HG02763 (cell line): ENCODE data around the gene CPZ.
"Not testable (repeated sequence)": the region's sequence is repeated elsewhere in the genome, so short reads cannot be mapped to it uniquely, and the experiment has no call there.

Source experiments
- ATAC-seq: cut with Tn5 transposase; IDR thresholded peaks from one replicate; pipeline ENCODE4 v1.9.1; 2021; ENCODE audit warnings: mild to moderate bottlenecking, moderate library complexity; ENCODE audit not compliant: unreplicated experiment

Gene CPZ

DNA sequence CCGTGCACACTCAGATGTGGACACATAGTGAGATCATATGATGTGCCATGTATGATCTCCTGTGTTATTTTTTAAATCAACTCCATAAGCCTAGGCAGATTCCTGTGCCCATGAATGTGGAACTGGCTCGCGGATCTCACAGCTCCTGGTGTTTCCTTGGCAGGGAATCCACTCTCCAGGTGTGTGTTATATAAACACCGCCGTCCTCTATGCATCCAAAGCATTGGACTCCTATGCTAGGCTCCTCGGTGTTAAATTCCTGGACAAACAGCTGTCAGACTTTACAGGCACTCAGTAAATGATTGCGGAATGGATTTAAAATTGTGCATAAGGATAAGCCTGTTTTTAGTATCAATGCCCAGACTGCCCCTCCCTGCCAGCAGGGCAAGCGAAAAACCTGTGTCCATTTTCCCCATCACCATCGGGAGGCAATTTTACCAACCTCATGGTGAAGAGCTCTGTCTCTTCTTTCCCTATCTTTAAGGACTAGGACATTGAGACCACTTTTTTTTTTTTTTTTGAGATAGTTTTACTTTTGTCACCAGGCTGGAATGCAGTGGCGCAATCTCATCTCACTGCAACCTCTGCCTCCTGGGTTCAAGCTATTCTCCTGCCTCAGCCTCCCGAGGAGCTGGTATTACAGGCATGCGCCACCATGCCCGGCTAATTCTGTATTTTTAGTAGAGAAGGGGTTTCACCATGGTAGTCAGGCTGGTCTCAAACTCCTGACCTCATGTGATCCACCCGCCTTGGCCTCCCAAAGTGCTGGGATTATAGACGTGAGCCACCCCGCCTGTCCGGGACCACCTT, 36.0 kb upstream of the CPZ start:
- ATAC-seq, result no peak

DNA sequence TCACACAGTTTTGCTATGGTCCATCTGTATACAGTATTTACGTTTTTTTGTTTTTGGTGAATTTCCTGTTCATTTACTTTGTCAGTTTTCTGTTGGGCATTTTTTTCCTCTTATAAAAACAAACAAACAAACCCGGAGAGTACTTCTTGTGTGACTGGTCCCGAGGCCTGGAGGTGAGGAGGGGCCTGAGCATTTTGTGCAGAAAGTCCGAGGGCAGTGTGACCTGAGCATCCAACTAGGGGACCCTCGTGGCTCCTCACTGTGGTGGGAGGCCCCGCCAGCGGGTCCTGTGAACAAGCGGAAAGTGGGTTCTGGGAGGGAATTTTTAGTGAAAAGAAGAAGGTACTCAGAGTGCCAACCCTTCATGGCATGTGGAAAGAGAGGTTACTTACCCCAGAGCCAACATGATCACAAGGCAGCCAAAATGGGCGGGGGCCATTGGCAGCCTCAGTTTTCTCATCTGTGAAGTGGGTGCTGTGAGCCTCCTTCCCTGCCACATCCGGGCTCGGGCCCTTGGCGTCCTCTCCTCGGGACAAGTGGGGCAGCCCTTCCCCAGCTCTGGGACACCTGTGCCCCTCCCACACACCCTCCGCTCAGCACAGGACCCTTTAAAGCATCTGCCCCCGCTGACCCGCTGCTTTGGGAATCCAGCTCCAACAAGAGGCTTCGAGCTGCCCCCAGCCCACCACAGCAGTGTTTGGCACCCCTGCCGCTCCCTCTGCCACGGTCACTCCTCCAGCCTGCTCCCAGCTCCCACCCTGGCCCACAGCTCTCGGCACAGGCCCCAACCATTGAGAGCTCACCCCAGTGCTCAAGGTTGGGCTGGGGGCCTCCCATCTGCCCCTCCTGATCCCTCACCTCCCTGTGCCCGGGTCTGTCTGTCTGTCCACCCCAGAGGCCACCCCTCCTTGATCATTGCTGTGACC, 35.2 kb upstream of the CPZ start:
- no peak for ATAC-seq

GRCh38 chr4:8558080-8558960, 34.2 kb upstream of the CPZ start:
- ATAC-seq, result no peak

- no peak for ATAC-seq
Measured at GRCh38 chr4:8559011-8559410, 33.6 kb upstream of the CPZ start.

GRCh38 chr4:8559524-8560264, 32.9 kb upstream of the CPZ start:
- no peak for ATAC-seq

DNA sequence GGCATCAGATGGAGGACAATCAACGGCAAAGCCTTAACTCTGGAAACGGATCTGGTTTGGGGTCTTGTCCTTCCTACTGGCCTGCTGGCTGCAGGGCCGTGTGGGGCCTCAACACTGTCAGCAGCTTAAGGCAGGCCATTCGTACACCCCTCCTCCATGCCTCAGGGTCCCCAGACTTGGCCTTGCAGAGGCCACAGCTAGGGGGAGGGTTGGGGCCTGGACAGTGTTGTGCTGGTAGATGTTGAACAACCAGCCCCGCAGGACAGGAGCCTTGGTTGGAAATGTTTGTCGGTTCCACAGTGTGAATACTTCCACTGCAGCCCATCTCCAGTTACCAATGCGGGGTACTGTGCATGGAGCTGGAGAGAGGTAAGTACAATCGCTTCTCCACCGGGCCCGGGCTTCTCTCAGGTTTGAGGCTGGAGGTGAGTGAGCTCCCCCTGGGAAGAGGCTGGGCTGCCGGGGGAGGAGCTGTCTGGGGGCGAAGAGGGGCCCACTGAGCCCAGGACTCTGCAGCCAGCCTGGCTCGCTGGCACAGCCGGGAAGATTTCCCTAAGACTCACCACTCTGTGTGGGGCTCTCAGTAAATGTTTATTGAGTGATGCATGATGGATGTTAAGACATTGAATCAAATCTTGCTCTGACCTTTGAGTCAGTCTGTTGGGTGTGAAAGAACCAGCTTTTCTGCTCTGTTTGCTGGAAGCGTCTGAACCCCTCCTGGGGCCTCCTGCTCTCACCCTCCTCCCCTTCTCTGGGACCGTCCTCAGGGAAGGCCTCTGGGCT, 32.1 kb upstream of the CPZ start:
- no peak for ATAC-seq

GRCh38 chr4:8564595-8564994, 28.0 kb upstream of the CPZ start:
- no peak for ATAC-seq

- no peak for ATAC-seq
Measured at GRCh38 chr4:8568068-8568668, 24.4 kb upstream of the CPZ start.

DNA sequence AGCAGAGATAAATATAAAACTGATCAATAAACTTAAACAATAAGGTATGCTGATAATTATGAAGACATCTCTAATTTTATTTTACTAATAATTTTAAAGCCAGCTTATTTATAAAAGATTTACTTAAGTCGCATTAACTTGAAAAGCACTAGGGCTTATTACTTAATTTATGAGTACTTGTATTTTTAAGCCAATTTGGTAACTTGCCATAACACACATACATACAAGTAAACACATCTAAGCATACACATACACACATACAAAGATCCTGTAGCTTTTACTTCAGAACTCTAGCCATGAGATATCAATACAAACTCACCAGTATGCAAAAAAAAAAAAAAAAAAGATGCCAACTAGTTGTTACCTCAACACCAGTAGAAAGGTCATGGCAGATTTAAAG, 22.4 kb upstream of the CPZ start:
- no peak for ATAC-seq

DNA sequence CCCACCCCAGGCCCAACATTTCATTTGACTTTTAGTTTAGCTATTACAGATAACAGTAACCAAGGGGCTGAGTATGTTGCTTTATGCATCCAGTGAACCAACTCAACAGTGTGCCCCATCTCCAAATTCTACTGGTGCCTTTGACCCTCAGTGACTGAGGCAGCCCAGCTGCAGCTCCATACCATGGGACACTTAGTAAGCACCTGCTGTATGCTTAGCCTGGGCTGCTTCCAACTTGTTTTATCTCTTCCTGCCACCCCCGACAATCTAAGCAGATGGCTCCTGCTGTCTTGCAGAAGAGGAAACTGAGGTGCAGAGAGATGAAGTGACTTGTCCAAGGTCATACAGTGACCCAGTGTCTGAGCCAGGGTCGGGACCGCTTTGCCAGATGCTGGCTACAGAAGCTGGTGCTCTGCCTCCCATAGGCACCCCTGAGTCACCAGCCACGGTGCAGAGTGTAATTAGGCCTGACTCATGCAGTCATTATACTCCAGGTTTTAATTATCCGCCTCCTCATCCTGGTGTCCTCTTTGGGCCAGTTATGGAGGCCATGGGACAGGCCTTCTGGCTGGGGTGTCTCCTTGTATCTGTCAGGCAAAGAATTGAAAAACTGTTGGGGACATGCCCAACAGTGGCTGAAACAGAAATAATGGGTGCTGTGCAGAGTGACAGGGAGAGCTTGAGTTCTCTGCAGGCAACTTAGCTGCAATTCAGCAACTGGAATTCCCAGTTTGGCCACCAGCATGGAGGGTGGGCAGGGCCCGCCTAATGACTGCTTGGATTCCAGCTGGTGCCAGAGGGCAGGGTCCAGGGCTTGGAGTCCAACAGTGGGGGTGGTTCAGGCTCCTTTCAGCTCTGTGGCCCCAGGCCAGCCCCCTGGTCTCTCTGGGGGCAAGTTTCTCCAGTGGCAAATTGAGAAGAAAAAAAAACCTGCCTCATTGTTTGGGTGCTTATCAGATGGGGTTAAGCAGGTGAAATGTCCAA, 20.6 kb upstream of the CPZ start:
- no peak for ATAC-seq

GRCh38 chr4:8573266-8573665, 19.3 kb upstream of the CPZ start:
- no peak for ATAC-seq

- ATAC-seq, result no peak
Measured at GRCh38 chr4:8574796-8575370, 17.7 kb upstream of the CPZ start.

GRCh38 chr4:8575457-8575856, 17.1 kb upstream of the CPZ start:
- no peak for ATAC-seq

- ATAC-seq, result not testable (repeated sequence)
Measured at GRCh38 chr4:8576591-8576990, 16.0 kb upstream of the CPZ start.

- ATAC-seq, result no peak
Measured at GRCh38 chr4:8577046-8577445, 15.5 kb upstream of the CPZ start.

GRCh38 chr4:8577972-8578371, 14.6 kb upstream of the CPZ start:
- no peak for ATAC-seq

DNA sequence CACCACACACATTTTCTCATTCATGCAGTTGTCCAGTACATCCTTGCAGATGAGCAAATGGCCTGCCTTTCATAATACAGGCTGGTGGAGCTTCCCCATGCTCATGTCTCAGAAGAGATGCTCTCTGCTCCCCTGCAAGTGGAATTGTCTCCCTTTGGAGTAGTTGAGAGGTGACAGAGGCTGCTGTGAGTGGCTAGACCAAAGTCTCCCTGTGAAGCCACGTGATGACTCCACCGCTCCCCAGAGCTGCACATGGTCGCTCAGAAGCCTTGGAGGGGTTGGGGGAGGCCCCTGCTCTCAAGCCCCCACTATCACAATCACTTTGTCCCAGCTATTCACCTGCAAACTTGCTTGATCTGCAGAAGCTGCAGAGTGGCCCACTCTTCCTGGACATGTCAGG, 13.8 kb upstream of the CPZ start:
- ATAC-seq, result no peak
